Measurements from ENCODE around the gene ARHGEF6. TPM values are rescaled to one million over a fixed set of nuclear protein-coding genes. Genes with fewer than 3 reads are reported as not detected.

The ARHGEF6 gene
- total RNA-seq, 1 donor from 2014 or later: 0.98 TPM

- H3K4me1 Mint-ChIP-seq: no peaks in the 10 kb centered on the region
- H3K9me3 Mint-ChIP-seq: peaks cover 33% of the 10 kb centered on the region
Measured at GRCh38 chrX:136697156-136697555, 83.6 kb downstream of the ARHGEF6 start.

DNA sequence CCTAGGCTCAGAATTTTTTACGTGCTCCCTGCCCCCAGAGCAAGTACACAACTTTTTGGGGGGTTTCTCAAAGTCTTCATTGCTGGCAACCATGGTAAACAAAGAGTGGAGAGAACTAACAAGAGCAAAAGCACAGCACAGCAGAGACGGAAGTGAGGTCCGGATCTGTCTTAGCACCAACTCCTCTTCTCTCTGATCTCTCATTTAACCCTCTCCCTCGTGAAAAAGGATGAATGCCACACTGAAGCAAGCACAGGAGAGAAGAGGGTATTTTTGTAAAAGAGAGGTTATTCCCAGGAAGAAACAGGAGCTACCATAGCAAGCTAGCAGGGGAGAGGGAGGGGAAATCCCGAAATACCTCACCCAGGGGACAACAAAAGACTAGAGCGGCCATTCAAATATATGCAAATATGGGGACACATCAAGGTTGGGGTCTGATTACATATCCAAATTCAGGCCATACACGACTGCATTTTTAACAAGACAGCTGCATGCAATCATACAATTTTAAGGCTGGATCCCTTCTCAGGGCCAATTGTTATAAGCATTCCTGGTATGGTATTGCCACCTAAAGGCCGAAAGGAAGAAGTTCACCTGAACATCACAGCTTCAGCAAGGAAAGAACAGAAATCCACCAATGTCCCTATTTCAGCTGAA lies 86.2 kb downstream of the ARHGEF6 start:
- H3K27ac Mint-ChIP-seq: peak overlapping the region; percentile 60
- TF ChIP-seq, protein P1, sequence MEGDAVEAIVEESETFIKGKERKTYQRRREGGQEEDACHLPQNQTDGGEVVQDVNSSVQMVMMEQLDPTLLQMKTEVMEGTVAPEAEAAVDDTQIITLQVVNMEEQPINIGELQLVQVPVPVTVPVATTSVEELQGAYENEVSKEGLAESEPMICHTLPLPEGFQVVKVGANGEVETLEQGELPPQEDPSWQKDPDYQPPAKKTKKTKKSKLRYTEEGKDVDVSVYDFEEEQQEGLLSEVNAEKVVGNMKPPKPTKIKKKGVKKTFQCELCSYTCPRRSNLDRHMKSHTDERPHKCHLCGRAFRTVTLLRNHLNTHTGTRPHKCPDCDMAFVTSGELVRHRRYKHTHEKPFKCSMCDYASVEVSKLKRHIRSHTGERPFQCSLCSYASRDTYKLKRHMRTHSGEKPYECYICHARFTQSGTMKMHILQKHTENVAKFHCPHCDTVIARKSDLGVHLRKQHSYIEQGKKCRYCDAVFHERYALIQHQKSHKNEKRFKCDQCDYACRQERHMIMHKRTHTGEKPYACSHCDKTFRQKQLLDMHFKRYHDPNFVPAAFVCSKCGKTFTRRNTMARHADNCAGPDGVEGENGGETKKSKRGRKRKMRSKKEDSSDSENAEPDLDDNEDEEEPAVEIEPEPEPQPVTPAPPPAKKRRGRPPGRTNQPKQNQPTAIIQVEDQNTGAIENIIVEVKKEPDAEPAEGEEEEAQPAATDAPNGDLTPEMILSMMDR (IDR thresholded peaks at IDR 0.05; ENCODE audit: unreplicated experiment): peak; percentile 58
- no peaks in the 10 kb centered on the region for H3K27me3 Mint-ChIP-seq (ENCODE audit: low read depth)
- peaks cover 26% of the 10 kb centered on the region for H3K9me3 Mint-ChIP-seq
- H3K36me3 Mint-ChIP-seq: no peaks in the 10 kb centered on the region
- no peak overlapping the region for H3K4me3 Mint-ChIP-seq
- H3K4me1 Mint-ChIP-seq: peaks cover 2% of the 10 kb centered on the region
- no peak for DNase-seq (ENCODE audit: low spot score in 2 of 2, unreplicated experiment in 2 of 2)

More at GRCh38 chrX:136697156-136697555, 83.6 kb downstream of the ARHGEF6 start:
- TF ChIP-seq, protein P1 (IDR thresholded peaks at IDR 0.05; ENCODE audit: unreplicated experiment): no peak
- H3K4me3 Mint-ChIP-seq: no peak overlapping the region
- no peaks in the 10 kb centered on the region for H3K36me3 Mint-ChIP-seq
- H3K27me3 Mint-ChIP-seq (ENCODE audit: low read depth): no peaks in the 10 kb centered on the region
- H3K27ac Mint-ChIP-seq: no peak overlapping the region
- no peak for DNase-seq (ENCODE audit: low spot score in 2 of 2, unreplicated experiment in 2 of 2)

DNA sequence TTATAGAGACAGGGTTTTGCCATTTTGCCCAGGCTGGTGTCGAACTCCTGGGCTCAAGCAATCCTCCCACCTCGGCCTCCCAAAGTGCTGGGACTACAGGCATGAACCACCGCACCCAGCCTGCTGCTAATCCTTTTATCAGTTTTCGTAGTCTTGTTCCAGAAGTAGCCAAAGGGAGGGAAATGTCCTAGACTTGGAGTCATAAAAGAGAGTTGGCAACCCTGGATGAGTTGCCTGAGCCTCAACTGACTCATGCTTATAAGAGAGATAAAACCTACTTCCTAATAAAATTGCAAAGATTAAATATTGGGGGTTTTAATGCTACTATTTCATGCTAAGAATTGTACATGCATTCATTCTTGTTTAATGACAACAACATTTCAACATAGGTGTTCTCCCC lies 88.5 kb downstream of the ARHGEF6 start:
- H3K4me3 Mint-ChIP-seq: no peak overlapping the region
- H3K27me3 Mint-ChIP-seq (ENCODE audit: low read depth): no peaks in the 10 kb centered on the region
- H3K36me3 Mint-ChIP-seq: no peaks in the 10 kb centered on the region
- H3K4me1 Mint-ChIP-seq: peaks cover 4% of the 10 kb centered on the region
- peaks cover 16% of the 10 kb centered on the region for H3K9me3 Mint-ChIP-seq
- no peak for DNase-seq (ENCODE audit: low spot score in 2 of 2, unreplicated experiment in 2 of 2)
- TF ChIP-seq, protein P1 (IDR thresholded peaks at IDR 0.05; ENCODE audit: unreplicated experiment): no peak
- H3K27ac Mint-ChIP-seq: no peak overlapping the region

DNA sequence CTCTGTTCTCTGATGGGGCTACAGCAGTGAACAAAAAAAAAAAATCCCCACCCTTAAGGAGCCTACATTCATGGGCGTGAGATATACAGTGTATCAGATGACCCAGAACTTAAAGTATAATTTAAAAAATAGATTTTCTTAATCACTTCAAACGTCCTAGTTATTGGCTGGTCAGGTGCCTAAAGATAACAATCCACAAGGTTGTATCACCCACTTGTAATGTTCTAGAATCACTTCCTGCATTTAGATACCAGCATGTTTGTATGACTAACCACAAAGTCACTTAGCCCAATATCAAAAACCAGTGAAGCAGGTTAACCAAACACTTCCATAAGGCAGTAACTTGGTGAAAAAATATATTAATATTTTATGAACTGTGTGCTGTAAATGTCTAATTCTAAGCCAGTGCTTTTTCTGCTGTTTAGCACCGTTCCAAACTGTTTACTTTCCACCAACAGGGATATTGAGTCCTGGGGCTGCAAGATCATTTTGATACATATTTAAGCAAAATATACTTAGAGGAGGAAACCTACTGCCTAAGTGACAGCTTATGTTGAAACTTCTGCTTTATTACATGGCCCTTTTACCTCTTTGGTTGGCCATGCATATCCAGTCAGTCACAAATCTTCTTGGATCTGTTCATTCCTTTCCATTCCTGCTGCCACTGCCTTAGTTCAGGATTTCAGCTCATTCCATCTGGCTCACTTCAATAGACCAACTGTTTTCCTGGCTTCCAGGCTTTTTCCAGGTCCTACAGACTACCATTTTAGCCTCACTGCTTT lies 89.5 kb downstream of the ARHGEF6 start:
- TF ChIP-seq, protein P1 (IDR thresholded peaks at IDR 0.05; ENCODE audit: unreplicated experiment): no peak
- no peak for DNase-seq (ENCODE audit: low spot score in 2 of 2, unreplicated experiment in 2 of 2)
- Mint-ChIP-seq H3K4me1 (peaks cover 4% of the 10 kb centered on the region), H3K27me3 (ENCODE audit: low read depth) (no peaks in the 10 kb centered on the region), H3K9me3 (peaks cover 18% of the 10 kb centered on the region), H3K27ac (no peak overlapping the region), H3K36me3 (no peaks in the 10 kb centered on the region), H3K4me3 (no peak overlapping the region)

DNA sequence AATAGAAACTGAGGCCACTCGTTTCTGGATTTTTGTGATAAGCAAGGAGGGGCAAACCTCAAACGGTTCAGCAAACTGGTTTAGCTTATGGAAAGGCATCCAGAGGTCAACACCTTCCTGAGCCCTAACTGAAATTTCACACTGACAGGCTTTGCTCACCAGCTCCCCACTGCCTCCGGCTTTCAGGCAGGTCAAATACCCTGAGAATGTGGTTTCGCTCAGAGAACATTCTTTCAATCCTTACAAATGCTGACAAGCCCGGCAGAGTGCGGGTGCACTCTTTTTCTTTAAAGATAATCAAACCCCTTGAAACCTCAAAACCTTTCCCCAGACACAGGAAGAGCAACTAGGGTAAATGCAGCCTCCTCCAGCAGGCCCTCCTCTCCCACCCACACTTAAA lies 91.3 kb downstream of the ARHGEF6 start:
- Mint-ChIP-seq H3K9me3 (peaks cover 18% of the 10 kb centered on the region), H3K4me3 (no peak overlapping the region), H3K27me3 (ENCODE audit: low read depth) (no peaks in the 10 kb centered on the region), H3K4me1 (peaks cover 4% of the 10 kb centered on the region), H3K27ac (no peak overlapping the region), H3K36me3 (no peaks in the 10 kb centered on the region)
- TF ChIP-seq, protein P1 (IDR thresholded peaks at IDR 0.05; ENCODE audit: unreplicated experiment): no peak
- no peak for DNase-seq (ENCODE audit: low spot score in 2 of 2, unreplicated experiment in 2 of 2)
